ENCODE results near the gene NRG2. TPM values are rescaled to one million over a fixed set of nuclear protein-coding genes. Genes with fewer than 3 reads are reported as not detected.

The NRG2 gene
- total and polyA plus RNA-seq, 11 donors, result 0.72 to 4.8 (median 3.4) TPM

DNA sequence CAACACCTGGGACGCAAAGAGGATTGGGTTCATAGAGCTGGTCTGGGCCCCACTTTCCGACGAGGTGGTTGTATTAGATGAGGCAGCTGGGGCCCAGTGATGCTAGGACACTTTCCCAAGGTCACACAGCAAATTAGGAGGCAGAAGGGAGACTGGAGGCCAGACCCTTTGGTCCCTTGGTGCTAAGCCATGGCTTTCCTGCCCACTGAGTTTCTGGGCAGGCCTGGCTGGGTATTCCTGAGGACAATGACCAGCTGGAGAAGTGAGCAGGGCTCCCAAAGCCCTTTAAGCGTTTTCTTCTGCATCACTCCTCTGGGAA lies 181.3 kb downstream of the NRG2 start:
- 92 to 96% (median 94%) methylated on average over 3 to 4 of the region's 4 CpGs for WGBS, 4 donors
- Histone ChIP-seq H3K9me3 (no peaks in the 10 kb centered on the region), H3K27me3 (no peaks in the 10 kb centered on the region), H3K36me3 (no peaks in the 10 kb centered on the region), H3K4me1 (peaks cover 0 to 14% (median 11%) of the 10 kb centered on the region in 12 donors), H3K4me3 (no peak overlapping the region), H3K27ac (no peak overlapping the region)
- TF ChIP-seq, protein P1, sequence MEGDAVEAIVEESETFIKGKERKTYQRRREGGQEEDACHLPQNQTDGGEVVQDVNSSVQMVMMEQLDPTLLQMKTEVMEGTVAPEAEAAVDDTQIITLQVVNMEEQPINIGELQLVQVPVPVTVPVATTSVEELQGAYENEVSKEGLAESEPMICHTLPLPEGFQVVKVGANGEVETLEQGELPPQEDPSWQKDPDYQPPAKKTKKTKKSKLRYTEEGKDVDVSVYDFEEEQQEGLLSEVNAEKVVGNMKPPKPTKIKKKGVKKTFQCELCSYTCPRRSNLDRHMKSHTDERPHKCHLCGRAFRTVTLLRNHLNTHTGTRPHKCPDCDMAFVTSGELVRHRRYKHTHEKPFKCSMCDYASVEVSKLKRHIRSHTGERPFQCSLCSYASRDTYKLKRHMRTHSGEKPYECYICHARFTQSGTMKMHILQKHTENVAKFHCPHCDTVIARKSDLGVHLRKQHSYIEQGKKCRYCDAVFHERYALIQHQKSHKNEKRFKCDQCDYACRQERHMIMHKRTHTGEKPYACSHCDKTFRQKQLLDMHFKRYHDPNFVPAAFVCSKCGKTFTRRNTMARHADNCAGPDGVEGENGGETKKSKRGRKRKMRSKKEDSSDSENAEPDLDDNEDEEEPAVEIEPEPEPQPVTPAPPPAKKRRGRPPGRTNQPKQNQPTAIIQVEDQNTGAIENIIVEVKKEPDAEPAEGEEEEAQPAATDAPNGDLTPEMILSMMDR (IDR thresholded peaks at IDR 0.05), result no peak
- TF ChIP-seq POLR2A (IDR thresholded peaks at IDR 0.05), result no peak
- no peak for DNase-seq
- ATAC-seq, result no peak
- intact Hi-C loops (cut with DNase I), result loop anchor here in 8 of 10 donors (5.0 to 10.0 kb wide), 6 partner anchors 70 to 293 kb away; no protein-coding TSS in a partner anchor

DNA sequence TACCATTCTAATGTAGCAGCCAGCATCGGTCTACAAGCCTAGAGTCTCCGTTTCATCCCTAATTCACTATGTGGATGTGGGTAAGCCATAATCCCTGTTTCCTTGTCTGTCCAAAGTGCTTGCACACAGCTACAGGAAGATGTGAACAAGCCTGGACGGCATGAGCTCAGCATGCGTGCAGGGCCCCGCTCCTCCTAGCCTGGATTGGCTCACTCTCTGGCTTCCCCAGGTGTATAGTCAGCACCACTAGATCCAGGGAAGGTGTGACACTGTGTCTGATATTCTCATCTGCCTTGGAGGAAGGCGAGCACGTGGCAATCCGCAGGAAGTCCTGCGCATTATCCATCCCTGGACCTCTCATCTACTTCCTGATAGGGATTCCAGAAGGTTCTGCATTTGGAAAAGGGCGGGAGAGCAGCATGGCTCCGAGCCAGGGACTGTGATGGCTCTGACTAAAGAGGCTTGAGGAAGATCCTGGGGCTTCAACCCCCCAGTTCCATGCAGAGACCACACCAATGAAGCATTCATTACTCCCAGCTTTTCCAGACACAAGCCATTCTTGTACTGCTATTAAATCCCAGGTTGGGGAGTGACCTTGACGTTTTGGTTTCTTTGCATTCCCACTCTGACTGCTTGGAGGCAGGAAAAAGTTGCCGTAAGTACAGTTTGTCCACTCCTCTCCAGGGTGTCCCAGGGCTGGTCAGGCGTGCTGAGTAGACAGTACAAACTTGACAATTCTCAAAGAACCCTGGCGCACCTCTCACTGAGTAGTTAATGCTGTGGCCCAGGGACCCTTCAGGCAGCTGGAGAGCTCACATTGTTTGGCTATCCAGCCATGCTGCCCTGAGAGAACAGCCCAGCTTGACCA lies 181.8 kb downstream of the NRG2 start:
- 77 to 81% (median 78%) methylated on average over 15 of the region's 15 CpGs for WGBS, 4 donors
- Histone ChIP-seq H3K36me3 (no peaks in the 10 kb centered on the region), H3K27me3 (no peaks in the 10 kb centered on the region), H3K4me3 (no peak overlapping the region), H3K9me3 (no peaks in the 10 kb centered on the region), H3K4me1 (peaks cover 0 to 14% (median 11%) of the 10 kb centered on the region in 12 donors), H3K27ac (no peak overlapping the region)
- no peak for TF ChIP-seq POLR2A (IDR thresholded peaks at IDR 0.05)
- TF ChIP-seq, protein P1 (IDR thresholded peaks at IDR 0.05), result no peak
- intact Hi-C loops (cut with DNase I), result loop anchor here in 8 of 10 donors (5.0 to 10.0 kb wide), 6 partner anchors 69 to 294 kb away; no protein-coding TSS in a partner anchor
- ATAC-seq (no peak), DNase-seq (peak in 1 of 5 donors; percentile 29)

DNA sequence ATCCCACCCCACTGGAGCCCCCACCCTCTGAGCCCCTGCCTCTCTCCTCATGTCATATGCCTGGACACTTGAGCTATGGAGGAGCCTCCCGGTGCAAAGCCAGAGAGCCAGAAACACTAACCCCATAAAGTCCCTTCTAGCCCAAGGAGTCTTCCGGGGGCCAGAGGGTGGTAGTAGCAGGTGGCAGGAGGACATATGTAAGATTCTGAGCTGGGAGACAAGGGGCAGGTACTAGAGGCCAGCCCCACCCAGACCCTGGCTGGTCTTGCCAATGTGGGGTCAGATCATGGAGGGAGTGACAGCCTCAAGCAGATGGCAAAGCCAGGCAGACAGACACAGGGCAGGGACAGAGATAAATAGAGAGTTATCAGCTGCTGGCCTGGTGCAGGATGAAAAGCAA lies 184.1 kb downstream of the NRG2 start:
- H3K36me3 ChIP-seq, result no peaks in the 10 kb centered on the region
- TF ChIP-seq, protein P1 (IDR thresholded peaks at IDR 0.05), result no peak
- no peak for TF ChIP-seq POLR2A (IDR thresholded peaks at IDR 0.05)
- WGBS, 4 donors, result 90 to 100% (median 93%) methylated on average over 1 to 2 of the region's 2 CpGs
- peaks cover 0 to 12% (median 10%) of the 10 kb centered on the region in 12 donors for H3K4me1 ChIP-seq
- intact Hi-C loops (cut with DNase I), result no loop called here
- H3K27ac ChIP-seq, result no peak overlapping the region
- DNase-seq (no peak), ATAC-seq (no peak)
- no peaks in the 10 kb centered on the region for H3K9me3 ChIP-seq
- H3K4me3 ChIP-seq, result no peak overlapping the region
- no peaks in the 10 kb centered on the region for H3K27me3 ChIP-seq

DNA sequence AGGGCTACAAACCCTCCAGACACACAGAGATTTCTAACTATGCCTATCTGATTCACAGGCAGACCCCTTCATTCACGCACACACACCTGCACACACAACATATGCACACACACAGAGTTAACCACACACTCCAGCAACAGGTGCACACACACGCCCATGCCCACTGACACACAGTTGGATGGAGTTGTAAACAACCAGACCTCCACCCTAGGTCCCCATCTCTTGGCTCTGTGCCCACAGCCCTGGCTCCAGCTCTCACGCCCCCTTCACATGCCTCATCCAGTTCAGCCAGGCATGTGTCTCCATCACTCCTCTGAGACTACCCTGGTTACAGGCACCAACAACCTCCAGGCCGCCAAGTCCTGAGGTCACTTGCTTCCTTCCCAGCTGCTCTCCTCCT lies 186.4 kb downstream of the NRG2 start:
- Histone ChIP-seq H3K27ac (no peak overlapping the region), H3K4me3 (no peak overlapping the region), H3K4me1 (no peaks in the 10 kb centered on the region), H3K27me3 (no peaks in the 10 kb centered on the region), H3K9me3 (no peaks in the 10 kb centered on the region), H3K36me3 (peaks cover 0 to 11% (median 4%) of the 10 kb centered on the region in 9 donors)
- 89 to 94% (median 90%) methylated on average over 4 of the region's 4 CpGs for WGBS, 4 donors
- ATAC-seq (no peak), DNase-seq (peak in 1 of 5 donors; percentile 27)
- TF ChIP-seq POLR2A (IDR thresholded peaks at IDR 0.05), result no peak
- TF ChIP-seq, protein P1 (IDR thresholded peaks at IDR 0.05), result no peak
- intact Hi-C loops (cut with DNase I), result no loop called here
